C4-2B (cell line): ENCODE data around the gene DACT3.

Experiments
- H3K27ac ChIP-seq: fragments of 450-650 bp; 2 replicates; pipeline ENCODE4 v1.5.1; 2017
- ZFX ChIP-seq: fragments of 450-650 bp; IDR thresholded peaks from 2 replicates; pipeline ENCODE4 v1.6.1; 2017
- TF ChIP-seq, protein P1 (sequence below): fragments of 450-650 bp; conservative IDR thresholded peaks from 2 replicates; pipeline ENCODE4 v1.5.1; 2017; ENCODE audit warnings: mild to moderate bottlenecking

DACT3 gene

DNA sequence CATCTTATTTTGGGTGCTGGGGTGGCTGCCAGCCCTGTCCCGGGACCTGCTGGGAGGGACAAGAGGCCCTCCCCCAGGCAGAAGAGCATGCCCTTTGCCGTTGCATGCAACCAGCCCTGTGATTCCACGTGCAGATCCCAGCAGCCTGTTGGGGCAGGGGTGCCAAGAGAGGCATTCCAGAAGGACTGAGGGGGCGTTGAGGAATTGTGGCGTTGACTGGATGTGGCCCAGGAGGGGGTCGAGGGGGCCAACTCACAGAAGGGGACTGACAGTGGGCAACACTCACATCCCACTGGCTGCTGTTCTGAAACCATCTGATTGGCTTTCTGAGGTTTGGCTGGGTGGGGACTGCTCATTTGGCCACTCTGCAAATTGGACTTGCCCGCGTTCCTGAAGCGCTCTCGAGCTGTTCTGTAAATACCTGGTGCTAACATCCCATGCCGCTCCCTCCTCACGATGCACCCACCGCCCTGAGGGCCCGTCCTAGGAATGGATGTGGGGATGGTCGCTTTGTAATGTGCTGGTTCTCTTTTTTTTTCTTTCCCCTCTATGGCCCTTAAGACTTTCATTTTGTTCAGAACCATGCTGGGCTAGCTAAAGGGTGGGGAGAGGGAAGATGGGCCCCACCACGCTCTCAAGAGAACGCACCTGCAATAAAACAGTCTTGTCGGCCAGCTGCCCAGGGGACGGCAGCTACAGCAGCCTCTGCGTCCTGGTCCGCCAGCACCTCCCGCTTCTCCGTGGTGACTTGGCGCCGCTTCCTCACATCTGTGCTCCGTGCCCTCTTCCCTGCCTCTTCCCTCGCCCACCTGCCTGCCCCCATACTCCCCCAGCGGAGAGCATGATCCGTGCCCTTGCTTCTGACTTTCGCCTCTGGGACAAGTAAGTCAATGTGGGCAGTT lies 51.2 kb downstream of the DACT3 start:
- TF ChIP-seq ZFX, result no peak
- TF ChIP-seq, protein P1, sequence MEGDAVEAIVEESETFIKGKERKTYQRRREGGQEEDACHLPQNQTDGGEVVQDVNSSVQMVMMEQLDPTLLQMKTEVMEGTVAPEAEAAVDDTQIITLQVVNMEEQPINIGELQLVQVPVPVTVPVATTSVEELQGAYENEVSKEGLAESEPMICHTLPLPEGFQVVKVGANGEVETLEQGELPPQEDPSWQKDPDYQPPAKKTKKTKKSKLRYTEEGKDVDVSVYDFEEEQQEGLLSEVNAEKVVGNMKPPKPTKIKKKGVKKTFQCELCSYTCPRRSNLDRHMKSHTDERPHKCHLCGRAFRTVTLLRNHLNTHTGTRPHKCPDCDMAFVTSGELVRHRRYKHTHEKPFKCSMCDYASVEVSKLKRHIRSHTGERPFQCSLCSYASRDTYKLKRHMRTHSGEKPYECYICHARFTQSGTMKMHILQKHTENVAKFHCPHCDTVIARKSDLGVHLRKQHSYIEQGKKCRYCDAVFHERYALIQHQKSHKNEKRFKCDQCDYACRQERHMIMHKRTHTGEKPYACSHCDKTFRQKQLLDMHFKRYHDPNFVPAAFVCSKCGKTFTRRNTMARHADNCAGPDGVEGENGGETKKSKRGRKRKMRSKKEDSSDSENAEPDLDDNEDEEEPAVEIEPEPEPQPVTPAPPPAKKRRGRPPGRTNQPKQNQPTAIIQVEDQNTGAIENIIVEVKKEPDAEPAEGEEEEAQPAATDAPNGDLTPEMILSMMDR, result no peak
- no peak overlapping the region for H3K27ac ChIP-seq

DNA sequence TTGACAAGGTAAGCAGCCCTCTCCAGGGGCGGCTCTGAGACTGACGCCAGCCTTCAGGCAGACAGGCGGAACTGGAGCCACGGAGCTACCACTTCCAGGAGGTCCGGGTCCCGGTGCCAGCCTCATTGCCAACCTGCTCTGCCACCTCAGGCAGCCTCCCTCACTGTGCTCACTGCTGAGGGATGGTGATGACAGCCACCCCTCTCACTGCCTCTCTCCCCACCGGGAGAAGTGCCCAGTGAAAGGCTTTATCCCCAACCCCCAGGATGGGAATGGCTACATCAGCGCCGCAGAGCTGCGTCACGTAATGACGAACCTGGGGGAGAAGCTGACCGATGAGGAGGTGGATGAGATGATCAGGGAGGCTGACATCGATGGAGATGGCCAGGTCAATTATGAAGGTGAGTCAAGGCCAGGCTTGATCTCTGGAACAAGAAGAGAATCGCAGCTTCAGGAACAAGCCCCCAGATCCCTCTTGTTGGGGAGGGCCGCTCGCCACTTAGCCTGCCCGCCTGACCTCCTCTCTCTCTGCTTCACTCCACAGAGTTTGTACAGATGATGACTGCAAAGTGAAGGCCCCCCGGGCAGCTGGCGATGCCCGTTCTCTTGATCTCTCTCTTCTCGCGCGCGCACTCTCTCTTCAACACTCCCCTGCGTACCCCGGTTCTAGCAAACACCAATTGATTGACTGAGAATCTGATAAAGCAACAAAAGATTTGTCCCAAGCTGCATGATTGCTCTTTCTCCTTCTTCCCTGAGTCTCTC lies 52.2 kb downstream of the DACT3 start:
- H3K27ac ChIP-seq, result no peak overlapping the region
- TF ChIP-seq, protein P1, result no peak
- TF ChIP-seq ZFX, result no peak

DNA sequence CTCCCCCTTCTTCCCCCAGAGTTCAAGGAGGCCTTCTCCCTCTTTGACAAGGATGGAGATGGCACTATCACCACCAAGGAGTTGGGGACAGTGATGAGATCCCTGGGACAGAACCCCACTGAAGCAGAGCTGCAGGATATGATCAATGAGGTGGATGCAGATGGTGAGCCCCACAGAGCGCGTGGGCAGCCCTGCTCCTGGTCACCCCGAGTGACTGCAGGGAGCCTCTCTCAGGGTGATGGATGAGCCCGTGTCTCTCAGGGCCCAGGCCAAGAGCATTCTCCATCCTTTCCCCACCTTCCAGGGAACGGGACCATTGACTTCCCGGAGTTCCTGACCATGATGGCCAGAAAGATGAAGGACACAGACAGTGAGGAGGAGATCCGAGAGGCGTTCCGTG lies 52.8 kb downstream of the DACT3 start:
- no peak overlapping the region for H3K27ac ChIP-seq

DNA sequence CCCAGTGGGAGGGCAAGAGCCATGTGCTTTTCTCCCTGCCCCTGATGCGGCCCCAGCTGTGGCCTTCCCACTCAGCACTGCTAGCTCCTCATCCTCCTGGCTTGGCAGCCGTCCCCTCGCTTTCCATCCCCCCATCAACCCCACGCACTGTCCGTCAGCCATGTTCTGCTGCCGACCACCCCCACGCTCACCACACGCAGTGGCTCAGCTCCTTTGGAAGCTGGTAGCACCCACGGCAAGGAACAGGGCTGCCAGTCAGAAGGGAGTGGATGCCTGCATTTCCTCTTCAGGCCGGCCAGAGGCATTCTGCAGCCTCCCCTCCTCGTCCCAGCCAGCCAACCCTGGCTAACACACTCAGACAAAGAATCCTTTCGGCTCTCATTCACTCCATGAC lies 53.5 kb downstream of the DACT3 start:
- TF ChIP-seq, protein P1, result no peak
- TF ChIP-seq ZFX, result no peak

More for the DNA sequence above, 52.8 kb downstream of the DACT3 start:
- TF ChIP-seq, protein P1, result no peak
- TF ChIP-seq ZFX, result no peak

DNA sequence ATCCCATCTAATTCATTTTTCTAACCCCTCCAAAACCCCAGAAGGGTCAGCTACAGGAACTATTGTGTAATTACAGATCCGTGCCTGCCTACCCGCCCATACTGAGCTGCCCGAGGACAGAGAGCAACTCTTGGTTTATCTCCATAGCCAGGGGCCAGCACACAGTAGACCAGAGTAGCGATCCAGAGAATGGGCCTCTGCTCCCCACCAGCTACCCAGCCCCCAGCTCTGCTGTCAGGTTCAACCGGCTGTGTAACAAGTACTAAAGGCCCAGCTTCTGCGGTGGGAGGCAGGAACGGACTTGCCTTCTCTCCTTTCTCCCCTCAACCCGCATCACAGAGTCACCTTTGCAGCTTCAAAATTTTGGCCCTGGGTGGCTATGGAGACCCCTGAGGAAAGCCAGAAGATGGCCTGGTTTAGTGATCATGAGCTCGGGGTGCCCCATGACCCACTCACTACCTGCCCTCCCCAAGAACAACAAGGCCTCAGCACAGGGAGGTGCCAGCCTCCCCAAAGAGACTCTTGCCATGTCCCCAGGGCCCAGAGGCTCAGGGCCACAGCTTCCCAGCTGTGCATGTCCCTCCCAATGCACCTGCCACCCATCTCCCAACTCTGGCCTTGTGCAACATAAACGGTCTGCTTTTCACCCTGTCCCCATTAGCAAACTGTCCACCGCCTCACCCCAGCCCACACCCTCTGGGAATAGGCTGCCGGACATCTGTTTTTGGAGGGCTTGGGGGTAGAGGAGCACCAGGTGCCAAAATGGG lies 54.1 kb downstream of the DACT3 start:
- TF ChIP-seq, protein P1, result no peak
- TF ChIP-seq ZFX, result no peak
- no peak overlapping the region for H3K27ac ChIP-seq

More for the DNA sequence above, 53.5 kb downstream of the DACT3 start:
- no peak overlapping the region for H3K27ac ChIP-seq

DNA sequence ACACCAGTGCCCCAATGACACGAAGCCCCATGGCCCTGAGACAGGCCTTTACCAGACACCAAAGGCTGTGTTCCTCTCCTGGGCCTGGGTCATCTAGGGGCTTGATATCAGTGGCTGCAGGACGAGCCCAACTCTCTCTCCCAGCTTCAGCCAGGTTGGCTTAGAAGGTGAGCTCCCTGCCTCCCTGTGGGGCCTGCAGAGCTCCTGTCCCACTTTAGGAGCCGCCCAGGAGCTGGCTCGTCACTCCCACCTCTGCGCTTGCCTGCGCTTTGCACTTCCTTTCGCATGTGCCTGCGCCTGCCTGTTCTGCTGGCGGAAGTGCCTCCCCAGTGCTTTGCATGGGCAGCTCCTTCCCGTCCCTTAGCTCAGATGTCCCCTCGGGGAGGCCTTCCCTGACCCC lies 55.0 kb downstream of the DACT3 start:
- no peak overlapping the region for H3K27ac ChIP-seq
- TF ChIP-seq, protein P1, result no peak
- no peak for TF ChIP-seq ZFX
